Measurements from ENCODE around the gene MTG1.

GRCh38 chr10:133358925-133359310, 35.0 kb upstream of the MTG1 start:
- TF ChIP-seq CTCF (conservative IDR thresholded peaks at IDR 0.05 in 1 of 2, IDR thresholded peaks at IDR 0.05 in 1 of 2; ENCODE audit: low read depth in 1 of 2, low read length in 2 of 2) (no peak), EZH2 (IDR thresholded peaks at IDR 0.05; ENCODE audit: low read length, missing control alignments) (no peak)

Data from fibroblast of lung (primary cell).